Thymus (tissue), 11 donors: ENCODE results near the gene ZNF865. TPM values are rescaled to one million over a fixed set of nuclear protein-coding genes. Genes with fewer than 3 reads are reported as not detected.

Experiments used
- DNase-seq, 9 donors: peaks; one replicate each; pipeline ENCODE4 v3.0.0-alpha.2; 2013; ENCODE audit warnings: low spot score in 9 of 9, low read depth in 6 of 9, missing footprints in 1 of 9
- H3K27ac ChIP-seq, 2 donors: one replicate each; pipeline ENCODE4 v1.5.1; 2013; ENCODE audit warnings: control low read depth in 1 of 2, low read depth in 1 of 2, low read length in 1 of 2, mild to moderate bottlenecking in 1 of 2, moderate library complexity in 1 of 2
- H3K27me3 ChIP-seq, 2 donors: one replicate each; pipeline ENCODE4 v1.5.1; 2013; ENCODE audit warnings: low read length in 1 of 2; ENCODE audit not compliant: control insufficient read depth in 2 of 2, insufficient read depth in 1 of 2
- H3K36me3 ChIP-seq, 2 donors: one replicate each; pipeline ENCODE4 v1.5.1; 2013; ENCODE audit warnings: low read length in 1 of 2, mild to moderate bottlenecking in 1 of 2, moderate library complexity in 1 of 2; ENCODE audit not compliant: control insufficient read depth in 2 of 2, insufficient read depth in 2 of 2
- H3K4me1 ChIP-seq, 2 donors: one replicate each; pipeline ENCODE4 v1.5.1; 2013; ENCODE audit warnings: low read length in 2 of 2; ENCODE audit not compliant: control insufficient read depth in 2 of 2, insufficient read depth in 2 of 2
- H3K4me3 ChIP-seq, 2 donors: one replicate each; pipeline ENCODE4 v1.5.1; 2013; ENCODE audit warnings: low read length in 2 of 2, control low read depth in 1 of 2, mild to moderate bottlenecking in 1 of 2
- H3K9me3 ChIP-seq, 2 donors: one replicate each; pipeline ENCODE4 v1.5.1; 2013; ENCODE audit warnings: low read length in 1 of 2, mild to moderate bottlenecking in 1 of 2; ENCODE audit not compliant: control insufficient read depth in 2 of 2, insufficient read depth in 1 of 2
- whole genome bisulfite sequencing: extraction: QIAGEN DNeasy Blood & Tissue Kit; methylation state at CpG from one replicate; pipeline ENCODE4 v1.1.7; 2013; 5-methylcytosine and 5-hydroxymethylcytosine counted together
- polyA plus RNA-seq: library from polyadenylated mRNA; stranded (reverse); fragments of 200-250 nt; gene quantifications from one replicate; pipeline ENCODE4 v1.2.3, GENCODE V29; 2013
- total RNA-seq: library from RNA; stranded (reverse); fragments of 120-200 nt; gene quantifications from one replicate; pipeline ENCODE4 v1.2.4, GENCODE V29; 2013
- donor health status: healthy.

ZNF865 gene
- total and polyA plus RNA-seq, 2 donors, result 0.85 to 7.2 TPM

- peaks cover 14 to 32% of the 10 kb centered on the region in 2 donors for H3K4me1 ChIP-seq
- no peak for DNase-seq
- no peaks in the 10 kb centered on the region for H3K27me3 ChIP-seq
- H3K9me3 ChIP-seq, result no peaks in the 10 kb centered on the region
- H3K4me3 ChIP-seq, result peak overlapping the region; percentile 89 to 97
- no peak overlapping the region for H3K27ac ChIP-seq
- 72% methylated on average over 7 of the region's 7 CpGs for WGBS
- H3K36me3 ChIP-seq, result peaks cover 28 to 43% of the 10 kb centered on the region in 2 donors
Observed at GRCh38 chr19:55656552-55656951, 51.1 kb downstream of the ZNF865 start.

DNA sequence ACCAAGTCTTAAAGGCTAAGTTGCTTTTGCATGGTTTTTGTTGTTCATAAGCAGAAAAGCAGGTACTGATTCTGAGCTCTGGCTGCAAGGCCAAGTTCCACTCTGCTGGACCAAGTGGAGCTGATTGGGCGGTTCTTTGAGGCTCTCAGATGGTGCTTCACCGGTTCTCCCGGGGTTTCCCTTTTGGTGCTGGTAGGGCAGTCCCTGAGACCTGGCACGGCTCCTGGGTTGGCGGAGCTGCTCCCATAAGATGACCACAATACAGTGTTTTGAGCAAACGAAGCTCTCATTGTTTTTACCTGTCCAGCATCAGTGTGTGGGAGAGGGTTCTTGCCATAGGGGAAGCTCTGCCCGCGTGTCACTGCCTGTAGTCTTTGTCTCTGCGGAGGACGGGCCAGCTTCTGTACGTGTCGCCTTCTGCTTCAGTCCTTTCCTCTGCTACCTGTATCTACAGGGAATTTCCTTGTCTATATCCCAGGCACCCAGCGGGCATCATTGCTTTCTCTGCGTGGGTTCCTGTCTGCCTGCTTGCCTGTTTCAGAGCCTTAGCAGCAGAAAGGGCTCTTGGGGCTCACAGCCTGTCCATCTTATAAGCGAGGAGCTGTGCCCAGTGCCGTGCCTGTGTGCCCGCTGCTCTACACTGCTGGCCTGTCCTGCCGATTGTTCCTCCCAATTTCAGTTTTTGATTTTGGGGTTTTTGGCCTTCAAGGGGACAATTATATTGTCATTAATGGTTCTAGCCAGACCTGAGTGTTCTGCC is 51.7 kb downstream of the ZNF865 start:
- no peaks in the 10 kb centered on the region for H3K27me3 ChIP-seq
- H3K27ac ChIP-seq, result no peak overlapping the region
- peaks cover 34 to 47% of the 10 kb centered on the region in 2 donors for H3K36me3 ChIP-seq
- H3K4me3 ChIP-seq, result peak overlapping the region in 1 of 2 donors; percentile 7
- WGBS, result 75% methylated on average over 18 of the region's 18 CpGs
- no peaks in the 10 kb centered on the region for H3K9me3 ChIP-seq
- no peak for DNase-seq
- H3K4me1 ChIP-seq, result peaks cover 14 to 32% of the 10 kb centered on the region in 2 donors

GRCh38 chr19:55658846-55659459 is 53.5 kb downstream of the ZNF865 start:
- Histone ChIP-seq H3K9me3 (no peaks in the 10 kb centered on the region), H3K36me3 (peaks cover 52 to 63% of the 10 kb centered on the region in 2 donors), H3K4me3 (no peak overlapping the region), H3K27ac (no peak overlapping the region), H3K27me3 (no peaks in the 10 kb centered on the region), H3K4me1 (peaks cover 14 to 27% of the 10 kb centered on the region in 2 donors)
- WGBS, result 97% methylated on average over 37 of the region's 37 CpGs
- DNase-seq, result no peak

DNA sequence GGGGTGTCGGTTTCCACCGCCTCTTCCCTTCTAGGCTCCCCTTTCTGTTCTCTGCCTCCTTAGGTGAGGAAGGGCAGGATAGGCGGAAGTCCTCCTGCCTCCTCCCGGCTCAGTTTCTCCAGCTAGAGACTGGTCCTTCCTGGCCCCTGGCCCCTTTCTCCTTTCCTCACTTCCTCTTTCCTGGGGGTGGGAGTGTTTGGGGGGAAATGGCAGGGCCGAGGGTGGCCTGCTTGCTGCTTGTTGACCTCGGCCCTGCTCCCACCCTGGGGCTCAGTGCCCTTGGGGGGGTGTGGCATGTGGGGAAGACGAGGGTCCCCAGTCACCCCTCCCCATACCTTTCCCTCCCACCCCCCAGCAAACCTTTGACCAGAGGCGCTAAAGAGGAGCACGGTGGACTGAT is 54.4 kb downstream of the ZNF865 start:
- WGBS, result 91% methylated on average over 9 of the region's 9 CpGs
- peaks cover 14 to 27% of the 10 kb centered on the region in 2 donors for H3K4me1 ChIP-seq

GRCh38 chr19:55660404-55660803 is 55.0 kb downstream of the ZNF865 start:
- Histone ChIP-seq H3K27me3 (no peaks in the 10 kb centered on the region), H3K9me3 (no peaks in the 10 kb centered on the region), H3K4me1 (peaks cover 14 to 27% of the 10 kb centered on the region in 2 donors), H3K36me3 (peaks cover 65 to 74% of the 10 kb centered on the region in 2 donors), H3K4me3 (no peak overlapping the region), H3K27ac (no peak overlapping the region)
- WGBS, result 96% methylated on average over 12 of the region's 12 CpGs
- no peak for DNase-seq

More for the DNA sequence above, 54.4 kb downstream of the ZNF865 start:
- H3K36me3 ChIP-seq, result peaks cover 61 to 70% of the 10 kb centered on the region in 2 donors
- DNase-seq, result no peak
- no peaks in the 10 kb centered on the region for H3K9me3 ChIP-seq
- no peak overlapping the region for H3K27ac ChIP-seq
- H3K4me3 ChIP-seq, result no peak overlapping the region
- H3K27me3 ChIP-seq, result no peaks in the 10 kb centered on the region

DNA sequence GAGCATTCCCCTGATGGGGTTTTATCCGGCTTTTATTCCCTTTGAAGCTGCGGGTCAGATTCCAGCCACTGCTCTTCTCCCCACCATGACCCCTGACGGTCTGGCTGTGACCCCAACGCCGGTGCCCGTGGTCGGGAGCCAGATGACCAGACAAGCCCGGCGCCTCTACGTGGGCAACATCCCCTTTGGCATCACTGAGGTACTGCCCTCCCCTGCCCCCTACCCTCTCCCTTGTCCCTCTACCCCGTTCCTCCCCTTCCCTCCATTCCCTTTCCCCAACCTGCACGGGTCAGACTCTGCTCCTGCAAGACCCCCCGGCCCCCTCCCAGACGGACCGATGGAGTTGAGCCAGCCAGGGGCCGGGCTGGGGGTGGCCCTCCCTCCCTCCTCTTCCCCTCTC is 55.5 kb downstream of the ZNF865 start:
- no peak for DNase-seq
- Histone ChIP-seq H3K4me3 (no peak overlapping the region), H3K4me1 (peaks cover 12 to 25% of the 10 kb centered on the region in 2 donors), H3K36me3 (peaks cover 70 to 79% of the 10 kb centered on the region in 2 donors), H3K9me3 (no peaks in the 10 kb centered on the region), H3K27me3 (no peaks in the 10 kb centered on the region), H3K27ac (no peak overlapping the region)
- WGBS, result 94% methylated on average over 16 of the region's 16 CpGs

DNA sequence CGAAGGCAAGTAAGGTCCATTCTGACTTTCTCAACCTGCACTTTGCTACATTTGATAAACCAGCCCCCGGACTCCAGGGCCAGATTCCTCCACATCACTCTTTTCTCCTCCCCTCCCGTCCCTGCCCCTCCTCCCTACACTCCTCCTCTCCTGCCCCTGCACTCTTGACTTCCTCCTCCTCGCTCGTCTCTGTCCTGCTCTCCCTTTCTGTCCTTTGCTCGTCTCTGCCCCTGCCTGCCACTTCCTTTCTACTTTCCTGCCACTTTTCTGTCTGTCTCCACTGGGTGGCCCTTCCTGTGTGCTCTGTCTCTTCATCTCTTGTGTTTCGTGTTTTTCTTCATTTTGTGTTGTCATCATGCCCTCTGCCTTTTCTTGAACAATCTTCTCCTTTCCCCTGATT is 56.4 kb downstream of the ZNF865 start:
- peaks cover 78 to 83% of the 10 kb centered on the region in 2 donors for H3K36me3 ChIP-seq
- WGBS, result 90% methylated on average over 7 of the region's 7 CpGs
- no peaks in the 10 kb centered on the region for H3K9me3 ChIP-seq
- H3K27ac ChIP-seq, result no peak overlapping the region
- peaks cover 4 to 18% of the 10 kb centered on the region in 2 donors for H3K4me1 ChIP-seq
- no peaks in the 10 kb centered on the region for H3K27me3 ChIP-seq
- no peak for DNase-seq
- no peak overlapping the region for H3K4me3 ChIP-seq

DNA sequence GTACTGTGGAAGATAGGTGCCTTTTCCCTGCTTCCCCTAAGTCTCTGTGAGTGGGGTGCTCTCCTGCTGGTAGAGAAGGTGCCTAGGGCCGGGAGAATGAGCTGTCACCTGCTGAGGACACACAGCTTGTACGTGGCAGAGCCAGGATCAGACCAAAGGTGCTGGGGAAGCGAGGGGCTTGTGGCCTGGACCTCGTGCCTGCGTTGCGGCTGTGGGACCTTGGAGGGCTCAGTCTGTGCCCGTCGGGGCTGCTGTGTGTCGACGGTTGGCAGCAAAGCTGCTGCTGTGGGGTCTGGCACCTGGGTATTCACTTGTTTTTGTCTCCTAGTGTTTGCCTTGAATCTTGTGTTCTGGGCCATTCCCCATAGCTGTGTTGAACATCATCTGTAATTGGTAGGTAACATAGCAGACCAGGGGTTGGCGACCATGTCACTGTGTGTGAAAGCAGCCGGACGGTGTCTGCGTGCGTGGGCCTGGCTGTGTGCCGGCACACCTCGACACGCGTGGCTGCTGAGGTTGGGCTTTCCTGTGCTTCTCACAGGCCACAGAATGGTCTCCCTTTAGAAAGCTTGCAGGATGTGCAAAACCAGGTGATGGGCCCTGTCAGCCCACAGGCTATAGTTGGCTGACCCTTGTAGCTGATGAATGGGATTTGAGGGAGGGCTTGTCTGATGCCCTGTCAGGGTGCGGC is 58.5 kb downstream of the ZNF865 start:
- H3K36me3 ChIP-seq, result peaks cover 91 to 97% of the 10 kb centered on the region in 2 donors
- 96% methylated on average over 20 of the region's 20 CpGs for WGBS
- no peaks in the 10 kb centered on the region for H3K9me3 ChIP-seq
- H3K27ac ChIP-seq, result no peak overlapping the region
- no peaks in the 10 kb centered on the region for H3K27me3 ChIP-seq
- no peak for DNase-seq
- H3K4me3 ChIP-seq, result no peak overlapping the region
- H3K4me1 ChIP-seq, result no peaks in the 10 kb centered on the region
